Kidney (tissue), 14 donors: ENCODE results near the gene ARHGEF28. TPM values are rescaled to one million over a fixed set of nuclear protein-coding genes. Genes with fewer than 3 reads are reported as not detected.

Source experiments
- DNase-seq, 5 donors: peaks; one replicate each; pipeline ENCODE4 v3.0.0-alpha.2; 2013 to 2020
- FAIRE-seq: peaks from 2 replicates; lab custom pipeline; 2012; peaks lifted over from hg19 to GRCh38; lab: Jason Lieb, UNC
- H3K27ac ChIP-seq, 2 donors: one replicate each; pipeline ENCODE4 v1.7.0; 2013; ENCODE audit warnings: low read depth in 2 of 2, low read length in 2 of 2, inconsistent platforms in 1 of 2
- H3K27me3 ChIP-seq: one replicate; pipeline ENCODE4 v1.7.1; 2013; ENCODE audit warnings: low read length, inconsistent platforms; ENCODE audit not compliant: control insufficient read depth, insufficient read depth
- H3K36me3 ChIP-seq, 3 donors: one replicate each; pipeline versions ENCODE4 v1.7.0 to v1.7.1; 2013; ENCODE audit warnings: low read length in 3 of 3, control low read depth in 1 of 3, inconsistent platforms in 1 of 3; ENCODE audit not compliant: insufficient read depth in 3 of 3, control insufficient read depth in 2 of 3
- H3K4me1 ChIP-seq, 3 donors: one replicate each; pipeline versions ENCODE4 v1.7.0 to v1.7.1; 2013; ENCODE audit warnings: low read length in 3 of 3, inconsistent platforms in 1 of 3, low read depth in 1 of 3; ENCODE audit not compliant: control insufficient read depth in 2 of 3, insufficient read depth in 2 of 3
- H3K4me3 ChIP-seq, 3 donors: one replicate each; pipeline versions ENCODE4 v1.7.0 to v1.8.1; 2013; ENCODE audit warnings: low read length in 3 of 3, control low read depth in 1 of 3, inconsistent platforms in 1 of 3
- H3K9ac ChIP-seq, 3 donors: one replicate each; pipeline versions ENCODE4 v1.7.0 to v1.7.1; 2013; ENCODE audit warnings: low read length in 3 of 3, control low read depth in 1 of 3, inconsistent platforms in 1 of 3
- H3K9me3 ChIP-seq, 3 donors: one replicate each; pipeline versions ENCODE4 v1.7.0 to v1.7.1; 2013; ENCODE audit warnings: low read length in 3 of 3, control low read depth in 1 of 3, inconsistent platforms in 1 of 3; ENCODE audit not compliant: control insufficient read depth in 2 of 3, insufficient read depth in 1 of 3
- intact Hi-C: fragments of 100-400 bp; cut with DNase I; formaldehyde crosslinking; loops from one replicate; pipeline ENCODE4 v1.11.1; 2022
- polyA plus RNA-seq: library from polyadenylated mRNA; stranded (reverse); fragments of 350-450 nt; fragmentation: Illumina TruSeq; extraction: RNeasy Lipid Tissue Mini Kit (QIAGEN cat#74804); gene quantifications from one replicate; pipeline ENCODE4 v1.2.3, GENCODE V29; 2014; ENCODE audit warnings: low read depth, low replicate concordance; ENCODE audit not compliant: insufficient read depth
- total RNA-seq: library from RNA; stranded (reverse); fragmentation: NEBNext Ultra II Directional; extraction: Animal tissue kit (Norgen Biotek cat#: 25700); gene quantifications from one replicate; pipeline ENCODE4 v1.2.1, GENCODE V29; 2021
- TF ChIP-seq, protein P1 (sequence below): IDR thresholded peaks from 3 replicates; pipeline ENCODE4 v1.5.1; 2012; ENCODE audit warnings: mild to moderate bottlenecking, moderate library complexity, borderline replicate concordance; ENCODE audit not compliant: insufficient read depth; ENCODE audit errors: extremely low read depth
- donor health status: control.
- donor health status: control.
- donor health status: control.
- donor health status: control.
- donor health status: control.
- donor health status: DM: yes; HTN: yes; CAD: no.
- donor health status: Normal renal cell carcinoma (clear cell type).

ARHGEF28 gene
- total and polyA plus RNA-seq, 2 donors from 2014 or later, result 21.9 to 66.3 TPM

DNA sequence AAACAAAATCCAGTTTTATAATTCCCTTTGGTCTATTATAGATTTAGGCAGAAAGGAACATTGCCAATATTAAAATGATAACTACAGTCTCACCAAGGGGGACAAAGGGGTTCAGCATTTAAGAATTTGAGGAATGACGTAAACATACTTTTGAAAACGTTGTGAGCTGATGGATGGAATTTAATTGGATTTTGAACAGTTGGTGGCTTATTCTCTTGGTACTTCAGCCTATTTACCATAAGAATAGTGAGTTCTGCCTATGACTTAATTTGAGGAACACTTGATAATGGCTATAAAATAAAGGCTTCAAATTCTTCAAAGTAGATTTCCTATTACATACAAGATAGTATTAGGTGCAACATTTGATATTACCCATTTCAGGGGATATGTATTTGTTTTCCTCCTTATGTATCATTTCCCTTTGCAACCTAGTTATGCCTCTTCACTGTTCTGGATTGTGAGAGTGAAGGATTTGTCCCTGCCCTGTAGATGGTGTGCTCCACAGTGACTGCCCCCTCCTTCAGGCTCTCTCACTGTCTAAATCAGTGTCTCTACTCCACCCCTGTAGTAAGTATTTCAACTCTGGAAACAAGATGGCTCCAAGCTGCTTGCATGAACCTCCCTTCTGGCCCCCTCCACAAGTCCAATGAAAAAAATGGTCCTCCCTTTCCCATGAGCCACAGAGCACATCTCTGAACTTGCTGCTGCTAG is 225.6 kb downstream of the ARHGEF28 start:
- intact Hi-C loops, result no loop called here

DNA sequence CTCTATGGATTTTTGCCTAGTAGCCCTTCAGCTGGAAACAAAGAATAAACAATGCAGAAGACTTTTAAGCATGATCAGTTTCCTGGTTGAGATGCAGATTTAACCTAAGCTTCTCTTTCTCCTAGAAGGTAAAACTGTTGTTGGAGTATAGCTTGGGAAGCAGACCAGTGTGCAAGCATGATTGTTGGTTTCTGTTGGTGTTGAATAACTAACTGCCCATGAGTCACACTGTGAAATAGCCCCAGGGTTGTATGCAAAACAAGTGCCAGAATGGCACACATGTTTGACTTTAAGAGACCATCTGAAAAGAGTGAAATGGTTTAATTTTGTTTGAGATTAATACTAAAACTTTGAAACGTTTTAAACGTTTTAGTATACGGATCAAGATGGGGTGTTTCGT is 227.1 kb downstream of the ARHGEF28 start:
- H3K9ac ChIP-seq, result no peak overlapping the region
- H3K4me1 ChIP-seq, result no peaks in the 10 kb centered on the region
- H3K36me3 ChIP-seq, result peaks cover under 1 to 24% (median 11%) of the 10 kb centered on the region in 3 donors
- H3K9me3 ChIP-seq, result no peaks in the 10 kb centered on the region
- FAIRE-seq (peak; percentile 56), DNase-seq (peak in 2 of 5 donors; percentile 19 to 39)
- H3K27me3 ChIP-seq, result no peaks in the 10 kb centered on the region
- peak overlapping the region in 1 of 2 donors; percentile 41 for H3K27ac ChIP-seq
- TF ChIP-seq, protein P1, sequence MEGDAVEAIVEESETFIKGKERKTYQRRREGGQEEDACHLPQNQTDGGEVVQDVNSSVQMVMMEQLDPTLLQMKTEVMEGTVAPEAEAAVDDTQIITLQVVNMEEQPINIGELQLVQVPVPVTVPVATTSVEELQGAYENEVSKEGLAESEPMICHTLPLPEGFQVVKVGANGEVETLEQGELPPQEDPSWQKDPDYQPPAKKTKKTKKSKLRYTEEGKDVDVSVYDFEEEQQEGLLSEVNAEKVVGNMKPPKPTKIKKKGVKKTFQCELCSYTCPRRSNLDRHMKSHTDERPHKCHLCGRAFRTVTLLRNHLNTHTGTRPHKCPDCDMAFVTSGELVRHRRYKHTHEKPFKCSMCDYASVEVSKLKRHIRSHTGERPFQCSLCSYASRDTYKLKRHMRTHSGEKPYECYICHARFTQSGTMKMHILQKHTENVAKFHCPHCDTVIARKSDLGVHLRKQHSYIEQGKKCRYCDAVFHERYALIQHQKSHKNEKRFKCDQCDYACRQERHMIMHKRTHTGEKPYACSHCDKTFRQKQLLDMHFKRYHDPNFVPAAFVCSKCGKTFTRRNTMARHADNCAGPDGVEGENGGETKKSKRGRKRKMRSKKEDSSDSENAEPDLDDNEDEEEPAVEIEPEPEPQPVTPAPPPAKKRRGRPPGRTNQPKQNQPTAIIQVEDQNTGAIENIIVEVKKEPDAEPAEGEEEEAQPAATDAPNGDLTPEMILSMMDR, result no peak
- intact Hi-C loops, result no loop called here
- no peak overlapping the region for H3K4me3 ChIP-seq

More for the DNA sequence above, 225.6 kb downstream of the ARHGEF28 start:
- Histone ChIP-seq H3K27ac (no peak overlapping the region), H3K9me3 (no peaks in the 10 kb centered on the region), H3K4me3 (no peak overlapping the region), H3K9ac (no peak overlapping the region), H3K36me3 (peaks cover 0 to 21% (median 5%) of the 10 kb centered on the region in 3 donors), H3K27me3 (no peaks in the 10 kb centered on the region), H3K4me1 (no peaks in the 10 kb centered on the region)
- no peak for DNase-seq
- no peak for FAIRE-seq
- TF ChIP-seq, protein P1, result no peak

DNA sequence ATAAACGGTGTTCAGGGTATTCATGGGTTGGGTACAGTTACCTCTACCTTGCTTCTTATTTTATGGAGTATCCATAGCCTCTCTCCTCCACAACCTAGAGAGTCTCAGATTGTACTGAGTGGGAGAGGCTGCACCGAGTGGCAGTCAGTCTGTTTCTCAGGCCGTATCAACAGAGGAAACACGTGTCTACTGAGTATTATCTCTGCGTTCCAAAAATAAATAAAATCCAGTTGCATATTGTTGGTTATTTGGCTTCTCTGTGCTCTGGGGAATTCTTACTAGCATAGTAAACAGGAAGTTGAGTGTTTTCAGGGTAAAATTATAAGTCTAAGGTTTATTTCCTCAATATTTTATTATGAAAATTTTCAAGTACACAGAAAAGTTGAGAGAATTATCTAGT is 231.0 kb downstream of the ARHGEF28 start:
- Histone ChIP-seq H3K9ac (no peak overlapping the region), H3K9me3 (no peaks in the 10 kb centered on the region), H3K36me3 (peaks cover 8 to 28% (median 26%) of the 10 kb centered on the region in 3 donors), H3K4me1 (peaks cover 0 to 7% (median 0%) of the 10 kb centered on the region in 3 donors), H3K27me3 (no peaks in the 10 kb centered on the region), H3K4me3 (no peak overlapping the region), H3K27ac (peak overlapping the region in 1 of 2 donors; percentile 66)
- intact Hi-C loops, result no loop called here
- TF ChIP-seq, protein P1, result no peak
- no peak for FAIRE-seq
- DNase-seq, result peak in 1 of 5 donors; percentile 26
